ENCODE results near the gene EDAR. TPM values are rescaled to one million over a fixed set of nuclear protein-coding genes. Genes with fewer than 3 reads are reported as not detected.

Gene EDAR
- under 1 TPM; 0.05 to 1.00 (median 0.15) TPM for total RNA-seq

GRCh38 chr2:108988796-108989713, at the start of gene EDAR:
TSS of gene EDAR (minus strand) at chr2:108989220. CDS start at chr2:108931014, 58,206 bp downstream.
- peaks cover 5 to 11% of the 10 kb centered on the region in 2 donors for H3K4me1 ChIP-seq (replicated peaks in 1 of 2)
- no peak within 1 kb of the TSS for H3K4me3 ChIP-seq
- peak; percentile 63 to 98 (median 86) for ATAC-seq (replicated peaks in 6 of 8)
- H3K27ac ChIP-seq: no peak within 1 kb of the TSS
- in situ Hi-C loops (cut with MboI; ENCODE audit: low pct_unique_long_range_greater_than_20kb in 2 of 9, low sequenced_read_pairs in 9 of 9, unreplicated experiment in 9 of 9): no loop called here
- 35 to 82% (median 52%) methylated on average over 1 to 8 of the region's 20 CpGs; no CpG with 5 or more reads in 1 of the 10 experiments for WGBS, 10 experiments

- peaks cover 13 to 21% of the 10 kb centered on the region in 2 donors for H3K4me1 ChIP-seq (replicated peaks in 1 of 2)
- no peak for ATAC-seq (replicated peaks in 6 of 8)
Observed at GRCh38 chr2:109033171-109033570, 44.2 kb upstream of the EDAR start.

GRCh38 chr2:109032229-109032820, 43.3 kb upstream of the EDAR start:
- no peak overlapping the region for H3K4me3 ChIP-seq
- H3K27ac ChIP-seq: no peak overlapping the region
- 8 to 100% (median 65%) methylated on average over 1 to 7 of the region's 9 CpGs for WGBS, 10 experiments
- in situ Hi-C loops (cut with MboI; ENCODE audit: low pct_unique_long_range_greater_than_20kb in 2 of 9, low sequenced_read_pairs in 9 of 9, unreplicated experiment in 9 of 9): no loop called here
- ATAC-seq (replicated peaks in 6 of 8): peak in 4 of 8 experiments; percentile 12 to 82 (median 43)
- peaks cover 13 to 21% of the 10 kb centered on the region in 2 donors for H3K4me1 ChIP-seq (replicated peaks in 1 of 2)

More at GRCh38 chr2:109033171-109033570, 44.2 kb upstream of the EDAR start:
- Histone ChIP-seq H3K27ac (no peak overlapping the region), H3K4me3 (no peak overlapping the region)
- in situ Hi-C loops (cut with MboI; ENCODE audit: low pct_unique_long_range_greater_than_20kb in 2 of 9, low sequenced_read_pairs in 9 of 9, unreplicated experiment in 9 of 9): no loop called here
- WGBS, 10 experiments: 40 to 100% (median 86%) methylated on average over 1 to 4 of the region's 6 CpGs; no CpG with 5 or more reads in 2 of the 10 experiments

GRCh38 chr2:109031476-109032228, 42.6 kb upstream of the EDAR start:
- 0 to 50% (median 32%) methylated on average over 1 to 21 of the region's 51 CpGs; no CpG with 5 or more reads in 3 of the 10 experiments for WGBS, 10 experiments
- in situ Hi-C loops (cut with MboI; ENCODE audit: low pct_unique_long_range_greater_than_20kb in 2 of 9, low sequenced_read_pairs in 9 of 9, unreplicated experiment in 9 of 9): no loop called here
- Histone ChIP-seq H3K4me1 (replicated peaks in 1 of 2) (peaks cover 13 to 21% of the 10 kb centered on the region in 2 donors), H3K4me3 (peak overlapping the region in 1 of 5 donors; percentile 11), H3K27ac (no peak overlapping the region)
- ATAC-seq (replicated peaks in 6 of 8): peak; percentile 16 to 96 (median 62)

- Histone ChIP-seq H3K4me1 (replicated peaks in 1 of 2) (peaks cover 13 to 21% of the 10 kb centered on the region in 2 donors), H3K4me3 (no peak overlapping the region), H3K27ac (no peak overlapping the region)
- no peak for ATAC-seq (replicated peaks in 6 of 8)
- in situ Hi-C loops (cut with MboI; ENCODE audit: low pct_unique_long_range_greater_than_20kb in 2 of 9, low sequenced_read_pairs in 9 of 9, unreplicated experiment in 9 of 9): no loop called here
- WGBS, 10 experiments: 46 to 100% (median 90%) methylated on average over 1 to 5 of the region's 14 CpGs; no CpG with 5 or more reads in 3 of the 10 experiments
Observed at GRCh38 chr2:109030870-109031475, 42.0 kb upstream of the EDAR start.

- in situ Hi-C loops (cut with MboI; ENCODE audit: low pct_unique_long_range_greater_than_20kb in 2 of 9, low sequenced_read_pairs in 9 of 9, unreplicated experiment in 9 of 9): no loop called here
- Histone ChIP-seq H3K4me1 (replicated peaks in 1 of 2) (peaks cover 13 to 21% of the 10 kb centered on the region in 2 donors), H3K4me3 (no peak overlapping the region), H3K27ac (no peak overlapping the region)
- WGBS, 10 experiments: 25 to 100% (median 41%) methylated on average over 1 to 5 of the region's 6 CpGs; no CpG with 5 or more reads in 2 of the 10 experiments
- ATAC-seq (replicated peaks in 6 of 8): peak in 1 of 8 experiments; percentile 21
Observed at GRCh38 chr2:109029490-109030201, 40.6 kb upstream of the EDAR start.

GRCh38 chr2:109028738-109029489, 39.9 kb upstream of the EDAR start:
- 60 to 93% (median 80%) methylated on average over 1 to 3 of the region's 5 CpGs; no CpG with 5 or more reads in 5 of the 10 experiments for WGBS, 10 experiments
- Histone ChIP-seq H3K27ac (no peak overlapping the region), H3K4me3 (no peak overlapping the region), H3K4me1 (replicated peaks in 1 of 2) (peaks cover 13 to 21% of the 10 kb centered on the region in 2 donors)
- in situ Hi-C loops (cut with MboI; ENCODE audit: low pct_unique_long_range_greater_than_20kb in 2 of 9, low sequenced_read_pairs in 9 of 9, unreplicated experiment in 9 of 9): no loop called here
- ATAC-seq (replicated peaks in 6 of 8): no peak

GRCh38 chr2:109028277-109028676, 39.3 kb upstream of the EDAR start:
- Histone ChIP-seq H3K27ac (no peak overlapping the region), H3K4me1 (replicated peaks in 1 of 2) (peaks cover 13 to 21% of the 10 kb centered on the region in 2 donors), H3K4me3 (no peak overlapping the region)
- in situ Hi-C loops (cut with MboI; ENCODE audit: low pct_unique_long_range_greater_than_20kb in 2 of 9, low sequenced_read_pairs in 9 of 9, unreplicated experiment in 9 of 9): no loop called here
- WGBS, 10 experiments: 71 to 93% (median 88%) methylated on average over 1 to 5 of the region's 6 CpGs; no CpG with 5 or more reads in 4 of the 10 experiments
- ATAC-seq (replicated peaks in 6 of 8): peak in 3 of 8 experiments; percentile 9 to 25 (median 25)

GRCh38 chr2:109027702-109028101, 38.7 kb upstream of the EDAR start:
- 100% methylated on average over 1 of the region's 5 CpGs; no CpG with 5 or more reads in 8 of the 10 experiments for WGBS, 10 experiments
- in situ Hi-C loops (cut with MboI; ENCODE audit: low pct_unique_long_range_greater_than_20kb in 2 of 9, low sequenced_read_pairs in 9 of 9, unreplicated experiment in 9 of 9): no loop called here
- ATAC-seq (replicated peaks in 6 of 8): no peak
- peaks cover 13 to 17% of the 10 kb centered on the region in 2 donors for H3K4me1 ChIP-seq (replicated peaks in 1 of 2)
- H3K4me3 ChIP-seq: no peak overlapping the region
- no peak overlapping the region for H3K27ac ChIP-seq

GRCh38 chr2:109024477-109024876, 35.5 kb upstream of the EDAR start:
- H3K4me1 ChIP-seq (replicated peaks in 1 of 2): peaks cover 8 to 16% of the 10 kb centered on the region in 2 donors
- 0 to 100% (median 100%) methylated on average over 1 to 3 of the region's 3 CpGs; no CpG with 5 or more reads in 2 of the 10 experiments for WGBS, 10 experiments
- no peak overlapping the region for H3K4me3 ChIP-seq
- in situ Hi-C loops (cut with MboI; ENCODE audit: low pct_unique_long_range_greater_than_20kb in 2 of 9, low sequenced_read_pairs in 9 of 9, unreplicated experiment in 9 of 9): no loop called here
- ATAC-seq (replicated peaks in 6 of 8): no peak
- H3K27ac ChIP-seq: no peak overlapping the region

GRCh38 chr2:109021895-109022300, 32.9 kb upstream of the EDAR start:
- peaks cover 3 to 11% of the 10 kb centered on the region in 2 donors for H3K4me1 ChIP-seq (replicated peaks in 1 of 2)
- 67 to 100% (median 92%) methylated on average over 2 to 3 of the region's 13 CpGs; no CpG with 5 or more reads in 4 of the 10 experiments for WGBS, 10 experiments
- in situ Hi-C loops (cut with MboI; ENCODE audit: low pct_unique_long_range_greater_than_20kb in 2 of 9, low sequenced_read_pairs in 9 of 9, unreplicated experiment in 9 of 9): no loop called here
- no peak overlapping the region for H3K27ac ChIP-seq
- no peak overlapping the region for H3K4me3 ChIP-seq
- no peak for ATAC-seq (replicated peaks in 6 of 8)

Measured in motor neuron (in vitro differentiated cells).